K562 (cell line): ENCODE results near the gene TRIM45. TPM values are rescaled to one million over a fixed set of nuclear protein-coding genes. Genes with fewer than 3 reads are reported as not detected.

Experiments used
- ARID3A ChIP-seq: IDR thresholded peaks from 2 replicates; pipeline ENCODE4 v1.6.1; 2012; ENCODE audit warnings: low read depth, low read length, improper control_type of control experiment, borderline replicate concordance
- GATAD2A ChIP-seq: fragments of 450-650 bp; IDR thresholded peaks from 2 replicates; pipeline ENCODE4 v1.6.1; 2017
- MAFG ChIP-seq: fragments of 450-650 bp; conservative IDR thresholded peaks from 2 replicates; pipeline ENCODE4 v1.6.1; 2016; ENCODE audit warnings: missing genetic modification characterization, missing compliant biosample characterization
- SIN3A ChIP-seq, 2 experiments: fragments of 150-350 bp in 1 of 2; IDR thresholded peaks; 2 replicates each; pipeline ENCODE4 v1.6.1; 2011 to 2016; ENCODE audit warnings: borderline replicate concordance in 2 of 2, low read depth in 2 of 2, low read length in 2 of 2, mild to moderate bottlenecking in 2 of 2, moderate library complexity in 2 of 2; ENCODE audit not compliant: control insufficient read depth in 1 of 2
- SMARCA4 ChIP-seq: fragments of 450-650 bp; IDR thresholded peaks from 2 replicates; pipeline ENCODE4 v1.6.1; 2016
- SMARCC2 ChIP-seq: fragments of 450-650 bp; IDR thresholded peaks from 2 replicates; pipeline ENCODE4 v1.6.1; 2017; ENCODE audit warnings: antibody characterized with exemption, moderate library complexity, mild to moderate bottlenecking, low read depth
- polyA plus RNA-seq, 8 experiments: library from polyadenylated mRNA; depleted of rRNA in 4 of 8; stranded (reverse) in 5 of 8; unstranded in 3 of 8; fragments of >200 nt; fragmentation: Nextera tagmentation in 2 of 8; fragmentation: Illumina TruSeq in 1 of 8; extraction: Ambion mirVana in 2 of 8; extraction: Trizol in 1 of 8; gene quantifications; 2 replicates each; pipeline versions ENCODE4 v1.2.1 to v1.2.3, GENCODE V29; 2011 to 2014; ENCODE audit warnings: inconsistent platforms in 1 of 8, missing spikeins in 1 of 8
- total RNA-seq, 7 experiments: library from RNA; depleted of rRNA in 6 of 7; stranded (reverse); fragments of >200 nt in 6 of 7; fragmentation: Illumina TruSeq in 2 of 7; extraction: Trizol in 2 of 7; gene quantifications; 2 replicates each; pipeline versions ENCODE4 v1.2.1 to v1.2.3, GENCODE V29; 2011 to 2021; ENCODE audit warnings: low replicate concordance in 1 of 7
- TF ChIP-seq, protein P1 (sequence below): fragments of 250-450 bp; sonication (Bioruptor Pico); IDR thresholded peaks from 2 replicates; pipeline ENCODE4 v1.9.0; 2021; ENCODE audit warnings: mild to moderate bottlenecking
- TF ChIP-seq, protein P2 (sequence below), 2 experiments: IDR thresholded peaks; 2 replicates each; pipeline ENCODE4 v1.6.1; 2012; ENCODE audit warnings: improper control_type of control experiment in 2 of 2, low read depth in 2 of 2, low read length in 2 of 2, borderline replicate concordance in 1 of 2

The TRIM45 gene
- total and polyA plus RNA-seq, 9 of the 15 experiments (the other 6 are each of a cell fraction or from before 2014, with no cell fraction given), result 1.9 to 6.2 (median 3.6) TPM

DNA sequence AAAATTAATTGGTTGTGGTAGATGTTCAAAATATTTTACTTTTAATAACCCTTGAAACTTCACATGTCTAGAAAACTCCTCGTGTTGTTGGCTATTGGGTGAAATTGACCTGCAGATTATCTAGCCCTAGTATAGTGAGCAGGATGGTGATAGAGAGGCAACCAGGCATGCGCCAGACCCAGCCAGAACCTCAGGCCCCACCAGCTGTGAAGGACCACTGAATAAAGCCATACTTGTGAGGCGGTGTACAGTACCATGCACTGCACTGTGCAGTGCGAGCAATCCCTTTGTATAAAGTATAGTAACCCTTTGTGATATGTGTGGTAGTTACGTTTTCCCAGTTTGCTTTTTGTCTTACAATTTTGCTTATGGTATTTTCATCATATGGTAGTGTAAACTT, 53.0 kb downstream of the TRIM45 start (continued):
- TF ChIP-seq, protein P1, sequence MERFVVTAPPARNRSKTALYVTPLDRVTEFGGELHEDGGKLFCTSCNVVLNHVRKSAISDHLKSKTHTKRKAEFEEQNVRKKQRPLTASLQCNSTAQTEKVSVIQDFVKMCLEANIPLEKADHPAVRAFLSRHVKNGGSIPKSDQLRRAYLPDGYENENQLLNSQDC (CRISPR knock-in tag), result no peak
- TF ChIP-seq ARID3A, result no peak
- no peak for TF ChIP-seq SMARCC2
- no peak for TF ChIP-seq GATAD2A
- no peak for TF ChIP-seq SMARCA4
- TF ChIP-seq MAFG (tag), result no peak
- TF ChIP-seq SIN3A (IDR thresholded peaks at IDR 0.05; ENCODE audit: borderline replicate concordance in 2 of 2, control insufficient read depth in 1 of 2, low read depth in 2 of 2, low read length in 2 of 2), result no peak
- TF ChIP-seq, protein P2, sequence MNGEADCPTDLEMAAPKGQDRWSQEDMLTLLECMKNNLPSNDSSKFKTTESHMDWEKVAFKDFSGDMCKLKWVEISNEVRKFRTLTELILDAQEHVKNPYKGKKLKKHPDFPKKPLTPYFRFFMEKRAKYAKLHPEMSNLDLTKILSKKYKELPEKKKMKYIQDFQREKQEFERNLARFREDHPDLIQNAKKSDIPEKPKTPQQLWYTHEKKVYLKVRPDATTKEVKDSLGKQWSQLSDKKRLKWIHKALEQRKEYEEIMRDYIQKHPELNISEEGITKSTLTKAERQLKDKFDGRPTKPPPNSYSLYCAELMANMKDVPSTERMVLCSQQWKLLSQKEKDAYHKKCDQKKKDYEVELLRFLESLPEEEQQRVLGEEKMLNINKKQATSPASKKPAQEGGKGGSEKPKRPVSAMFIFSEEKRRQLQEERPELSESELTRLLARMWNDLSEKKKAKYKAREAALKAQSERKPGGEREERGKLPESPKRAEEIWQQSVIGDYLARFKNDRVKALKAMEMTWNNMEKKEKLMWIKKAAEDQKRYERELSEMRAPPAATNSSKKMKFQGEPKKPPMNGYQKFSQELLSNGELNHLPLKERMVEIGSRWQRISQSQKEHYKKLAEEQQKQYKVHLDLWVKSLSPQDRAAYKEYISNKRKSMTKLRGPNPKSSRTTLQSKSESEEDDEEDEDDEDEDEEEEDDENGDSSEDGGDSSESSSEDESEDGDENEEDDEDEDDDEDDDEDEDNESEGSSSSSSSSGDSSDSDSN (IDR thresholded peaks at IDR 0.05; ENCODE audit: borderline replicate concordance in 1 of 2, low read depth in 2 of 2, low read length in 2 of 2), result no peak
